GM19463 (cell line): ENCODE data around the gene SMCO2.

ENCODE experiments used
- ATAC-seq: cut with Tn5 transposase; IDR thresholded peaks from one replicate; pipeline ENCODE4 v1.9.1; 2021; ENCODE audit warnings: mild to moderate bottlenecking, moderate library complexity; ENCODE audit not compliant: unreplicated experiment

Gene SMCO2

GRCh38 chr12:27549236-27549800, 102.8 kb downstream of the SMCO2 start:
- ATAC-seq: no peak

GRCh38 chr12:27549801-27550652, 103.5 kb downstream of the SMCO2 start:
- ATAC-seq: no peak

GRCh38 chr12:27550653-27550975, 104.1 kb downstream of the SMCO2 start:
- no peak for ATAC-seq

GRCh38 chr12:27551172-27551840, 104.8 kb downstream of the SMCO2 start:
- ATAC-seq: no peak
